HEK293T (cell line): ENCODE measurements around the gene PLEKHG2.

Experiments used
- CTCF ChIA-PET: fragments of 350-600 bp; formaldehyde crosslinking; extraction: SDS; loops from one replicate; lab custom pipeline; 2021; ENCODE audit warnings: antibody characterized with exemption, inconsistent platforms; lab: Yijun Ruan, JAX
- POLR2A ChIA-PET: fragments of 350-600 bp; formaldehyde crosslinking; extraction: SDS; loops from one replicate; lab custom pipeline; 2020; ENCODE audit warnings: antibody characterized with exemption, inconsistent platforms; lab: Yijun Ruan, JAX
- DNase-seq: peaks from one replicate; pipeline ENCODE4 v3.0.0; 2012; ENCODE audit warnings: mixed read lengths; ENCODE audit errors: extremely low spot score
- ARNT ChIP-seq: fragments of 450-650 bp; IDR thresholded peaks from 2 replicates; pipeline ENCODE4 v1.6.1; 2017; ENCODE audit warnings: mild to moderate bottlenecking
- BHLHE40 ChIP-seq: fragments of 450-650 bp; IDR thresholded peaks from 2 replicates; pipeline ENCODE4 v1.6.1; 2016; ENCODE audit warnings: mild to moderate bottlenecking, moderate library complexity, borderline replicate concordance
- CTBP1 ChIP-seq: fragments of 450-650 bp; IDR thresholded peaks from 2 replicates; pipeline ENCODE4 v1.6.1; 2016; ENCODE audit warnings: borderline replicate concordance
- ELF4 ChIP-seq: fragments of 450-650 bp; IDR thresholded peaks from 2 replicates; pipeline ENCODE4 v1.6.1; 2017; ENCODE audit warnings: antibody characterized with exemption
- FOXA1 ChIP-seq: fragments of 450-650 bp; IDR thresholded peaks from 2 replicates; pipeline ENCODE4 v1.6.1; 2016; ENCODE audit warnings: mild to moderate bottlenecking
- FOXK2 ChIP-seq: fragments of 450-650 bp; IDR thresholded peaks from 2 replicates; pipeline ENCODE4 v1.6.1; 2016; ENCODE audit warnings: mild to moderate bottlenecking
- FOXM1 ChIP-seq: fragments of 450-650 bp; IDR thresholded peaks from 2 replicates; pipeline ENCODE4 v1.6.1; 2017; ENCODE audit warnings: mild to moderate bottlenecking, borderline replicate concordance
- HDGF ChIP-seq: fragments of 450-650 bp; IDR thresholded peaks from 2 replicates; pipeline ENCODE4 v1.6.1; 2017; ENCODE audit warnings: antibody characterized with exemption, borderline replicate concordance
- L3MBTL2 ChIP-seq: fragments of 450-650 bp; conservative IDR thresholded peaks from 2 replicates; pipeline ENCODE4 v1.6.1; 2016; ENCODE audit warnings: mild to moderate bottlenecking
- LEF1 ChIP-seq: fragments of 450-650 bp; IDR thresholded peaks from 2 replicates; pipeline ENCODE4 v1.6.1; 2017; ENCODE audit warnings: mild to moderate bottlenecking, borderline replicate concordance
- NFRKB ChIP-seq: fragments of 450-650 bp; IDR thresholded peaks from 2 replicates; pipeline ENCODE4 v1.6.1; 2016; ENCODE audit warnings: mild to moderate bottlenecking, moderate library complexity
- PKNOX1 ChIP-seq: fragments of 450-650 bp; IDR thresholded peaks from 2 replicates; pipeline ENCODE4 v1.6.1; 2016
- SP1 ChIP-seq: fragments of 450-650 bp; IDR thresholded peaks from 2 replicates; pipeline ENCODE4 v1.6.1; 2017
- SUZ12 ChIP-seq: fragments of 450-650 bp; IDR thresholded peaks from 2 replicates; pipeline ENCODE4 v1.6.1; 2016; ENCODE audit warnings: mild to moderate bottlenecking
- TARDBP ChIP-seq: fragments of 450-650 bp; IDR thresholded peaks from 2 replicates; pipeline ENCODE4 v1.6.1; 2016
- ZNF384 ChIP-seq: fragments of 450-650 bp; IDR thresholded peaks from 2 replicates; pipeline ENCODE4 v1.6.1; 2016

Gene PLEKHG2

GRCh38 chr19:39412100-39412866 is at the start of gene PLEKHG2:
PLEKHG2 (plus strand) TSS chr19:39412669; CDS start chr19:39414087, 1,418 bp downstream.
- CTCF ChIA-PET: interaction anchor here (1.4 to 1.9 kb wide), 4 partner anchors 11 to 102 kb away, joined by 3 to 25 read pairs (median 4); partner anchors contain the start of genes RPS16 and SELENOV
- peak; percentile 95 for DNase-seq
- no peak for TF ChIP-seq HDGF
- TF ChIP-seq SP1: no peak
- TF ChIP-seq L3MBTL2: peak; percentile 20; the same call in 1 of the 2 replicates
- peak; percentile 48; the same call in 1 of the 2 replicates for TF ChIP-seq FOXM1
- TF ChIP-seq PKNOX1: no peak
- no peak for TF ChIP-seq FOXK2
- TF ChIP-seq ELF4: peak; percentile 82
- TF ChIP-seq NFRKB: no peak
- no peak for TF ChIP-seq TARDBP
- TF ChIP-seq ARNT: peak; percentile 25; the same call in 1 of the 2 replicates
- TF ChIP-seq ZNF384: no peak
- 0 out of 2 replicates have a peak, but pooled peaks have one; percentile 35 for TF ChIP-seq CTBP1
- TF ChIP-seq LEF1: no peak; the same call in 1 of the 2 replicates
- POLR2A ChIA-PET: interaction anchor here (0.9 to 2.3 kb wide), 6 partner anchors 10 to 24 kb away, joined by 3 to 16 read pairs (median 7); partner anchors contain the start of genes MED29, PAF1 and RPS16

GRCh38 chr19:39362682-39363657 is 49.5 kb upstream of the PLEKHG2 start:
- TF ChIP-seq NFRKB (no peak), L3MBTL2 (no peak), BHLHE40 (no peak), FOXA1 (no peak), FOXM1 (no peak), TARDBP (no peak), HDGF (no peak), LEF1 (no peak), ARNT (no peak), FOXK2 (no peak), ELF4 (no peak), SUZ12 (no peak), PKNOX1 (no peak), CTBP1 (no peak), SP1 (no peak), ZNF384 (no peak)
- POLR2A ChIA-PET: interaction anchor here (1.0 kb wide), 1 partner anchor 73 kb away, joined by 3 read pairs; the partner anchor contains the start of gene RPS16
- DNase-seq: no peak
- CTCF ChIA-PET: interaction anchor here (0.6 kb wide), 1 partner anchor 101 kb away, joined by 5 read pairs; no protein-coding TSS in a partner anchor

GRCh38 chr19:39363901-39364457 is 48.5 kb upstream of the PLEKHG2 start:
- DNase-seq: no peak
- ChIA-PET CTCF (no interaction called here), POLR2A (no interaction called here)
- TF ChIP-seq HDGF: no peak
- no peak for TF ChIP-seq ARNT
- TF ChIP-seq NFRKB: no peak
- TF ChIP-seq LEF1: no peak
- TF ChIP-seq TARDBP: no peak
- no peak for TF ChIP-seq FOXM1
- no peak for TF ChIP-seq PKNOX1
- TF ChIP-seq FOXA1: no peak
- no peak for TF ChIP-seq ZNF384
- no peak for TF ChIP-seq CTBP1
- TF ChIP-seq SP1: no peak
- no peak for TF ChIP-seq SUZ12
- TF ChIP-seq BHLHE40: no peak
- no peak for TF ChIP-seq FOXK2
- TF ChIP-seq L3MBTL2: no peak
- no peak for TF ChIP-seq ELF4

GRCh38 chr19:39365531-39365930 is 46.9 kb upstream of the PLEKHG2 start:
- ChIA-PET POLR2A (no interaction called here), CTCF (no interaction called here)
- DNase-seq: no peak
- TF ChIP-seq FOXK2 (no peak), HDGF (no peak), ZNF384 (no peak)

GRCh38 chr19:39369200-39369599 is 43.3 kb upstream of the PLEKHG2 start:
- no peak for TF ChIP-seq SUZ12
- CTCF ChIA-PET: interaction anchor here (1.0 kb wide), 1 partner anchor 22 kb away, joined by 4 read pairs; the partner anchor contains the start of genes MED29 and PAF1
- POLR2A ChIA-PET: interaction anchor here (1.4 kb wide), 1 partner anchor 22 kb away, joined by 3 read pairs; the partner anchor contains the start of genes MED29 and PAF1
- DNase-seq: no peak
